Measurements from ENCODE around the gene AOC1.

DNA sequence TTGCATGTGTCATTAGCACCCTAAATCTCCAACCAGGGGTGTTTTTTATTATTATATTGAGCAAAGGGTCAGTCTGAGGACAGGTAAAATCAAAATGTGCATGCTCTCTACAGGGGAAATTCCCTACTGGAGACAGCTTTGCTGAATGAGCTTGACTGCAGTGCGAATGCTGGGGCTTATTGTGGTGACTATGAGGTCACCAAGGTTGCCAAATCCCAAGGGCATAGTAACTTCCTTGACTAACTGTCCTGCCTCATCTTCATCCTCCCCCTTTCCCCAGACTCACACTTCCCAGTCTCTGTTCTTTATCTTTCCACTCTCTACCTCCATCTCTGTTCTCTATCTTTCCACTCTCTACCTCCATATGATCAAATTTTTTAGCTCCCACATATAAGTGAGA is 22.9 kb upstream of the AOC1 start:
- TF ChIP-seq POLR2A (IDR thresholded peaks at IDR 0.05) (no peak), CTCF (IDR thresholded peaks at IDR 0.05 in 8 of 11, conservative IDR thresholded peaks at IDR 0.05 in 3 of 11) (no peak), POLR2AphosphoS5 (IDR thresholded peaks at IDR 0.05) (no peak)
